ENCODE measurements around the gene CLEC3B. TPM values are rescaled to one million over a fixed set of nuclear protein-coding genes. Genes with fewer than 3 reads are reported as not detected.

CLEC3B gene
- total and polyA plus RNA-seq, 2 of the 8 experiments (the other 6 are each of a cell fraction or from before 2014, with no cell fraction given) = 0.32 TPM; not detected in 1

- TF ChIP-seq CHD7 (IDR thresholded peaks at IDR 0.05; ENCODE audit: insufficient replicate concordance, low read length) (no peak), TAF7 (optimal IDR thresholded peaks at IDR 0.05; ENCODE audit: borderline replicate concordance, low read depth, low read length) (no peak), POLR2A (IDR thresholded peaks at IDR 0.05; ENCODE audit: control extremely low read depth in 1 of 2, low read depth in 2 of 2, low read length in 2 of 2) (no peak), MAFK (IDR thresholded peaks at IDR 0.05; ENCODE audit: low read depth, low read length) (no peak)
These were observed 31.5 kb downstream of the CLEC3B start (continued) for GRCh38 chr3:45057557-45057956.
